ENCODE results near the gene GMDS. TPM values are rescaled to one million over a fixed set of nuclear protein-coding genes. Genes with fewer than 3 reads are reported as not detected.

GMDS gene
- polyA plus RNA-seq, 1 of the 3 experiments (the other 2 are of a cell fraction): 12.3 TPM

DNA sequence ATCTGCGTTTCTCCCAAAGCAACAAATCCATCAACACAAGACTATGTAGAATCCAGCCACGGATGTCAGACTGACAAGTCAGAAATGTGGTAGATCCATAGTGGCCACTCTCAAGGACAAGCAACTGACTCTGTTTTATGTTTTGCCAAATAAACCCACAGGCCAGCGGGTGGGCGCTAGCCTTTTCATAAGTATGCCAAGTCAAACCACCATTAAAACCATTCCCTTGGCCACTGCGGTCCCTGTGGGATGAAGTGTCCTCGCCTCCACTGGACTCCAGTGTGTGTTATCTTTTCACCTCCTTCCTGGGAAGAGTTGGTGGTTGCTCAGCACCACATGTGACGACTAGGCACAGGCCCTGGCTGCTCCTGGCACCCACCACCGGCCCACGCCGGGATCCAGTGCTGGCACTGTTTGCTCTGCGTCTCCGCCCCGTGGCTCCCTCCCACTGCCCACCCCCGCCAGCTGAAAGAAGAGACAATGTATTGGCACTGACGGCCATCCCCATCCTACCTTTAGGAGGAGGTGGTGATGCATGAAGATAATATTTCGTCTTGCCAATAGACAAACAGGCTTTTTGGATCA lies 532.3 kb downstream of the GMDS start:
- Histone ChIP-seq H3K4me3 (ENCODE audit: low read depth in 2 of 2, low read length in 1 of 2) (no peak overlapping the region), H3K27me3 (ENCODE audit: insufficient read depth) (no peaks in the 10 kb centered on the region), H3K4me2 (no peak overlapping the region), H3K9me2 (no peaks in the 10 kb centered on the region), H2AFZ (ENCODE audit: low read depth) (no peak overlapping the region), H3K4me1 (ENCODE audit: control insufficient read depth in 1 of 2, insufficient read depth in 2 of 2, low read depth in 1 of 2, low read length in 1 of 2) (no peaks in the 10 kb centered on the region; a peak in 1 of 4 replicates), H3K9me3 (no peaks in the 10 kb centered on the region), H3K27ac (ENCODE audit: low read depth in 2 of 2, low read length in 1 of 2) (no peak overlapping the region), H3F3A (replicated peaks; ENCODE audit: insufficient read depth) (no peaks in the 10 kb centered on the region), H3K79me2 (ENCODE audit: insufficient read depth) (no peaks in the 10 kb centered on the region), H4K20me1 (ENCODE audit: insufficient read depth) (no peaks in the 10 kb centered on the region), H3K9ac (no peak overlapping the region), H3K36me3 (replicated peaks in 1 of 2; ENCODE audit: control insufficient read depth in 1 of 2, insufficient read depth in 2 of 2, low read length in 1 of 2) (no peaks in the 10 kb centered on the region)
- TF ChIP-seq YY1 (IDR thresholded peaks at IDR 0.05; ENCODE audit: low read depth) (no peak), FOSL2 (IDR thresholded peaks at IDR 0.05; ENCODE audit: borderline replicate concordance, low read depth) (no peak), REST (IDR thresholded peaks at IDR 0.05; ENCODE audit: low read depth, low read length) (no peak), RCOR1 (IDR thresholded peaks at IDR 0.05; ENCODE audit: low read length) (no peak), GATA2 (CRISPR knock-in tag; IDR thresholded peaks at IDR 0.05) (no peak), NFIC (IDR thresholded peaks at IDR 0.05; ENCODE audit: borderline replicate concordance) (no peak), EZH2phosphoT487 (IDR thresholded peaks at IDR 0.05; ENCODE audit: borderline replicate concordance, low read depth) (no peak), ELF1 (IDR thresholded peaks at IDR 0.05) (no peak)
- TF ChIP-seq, protein P1, sequence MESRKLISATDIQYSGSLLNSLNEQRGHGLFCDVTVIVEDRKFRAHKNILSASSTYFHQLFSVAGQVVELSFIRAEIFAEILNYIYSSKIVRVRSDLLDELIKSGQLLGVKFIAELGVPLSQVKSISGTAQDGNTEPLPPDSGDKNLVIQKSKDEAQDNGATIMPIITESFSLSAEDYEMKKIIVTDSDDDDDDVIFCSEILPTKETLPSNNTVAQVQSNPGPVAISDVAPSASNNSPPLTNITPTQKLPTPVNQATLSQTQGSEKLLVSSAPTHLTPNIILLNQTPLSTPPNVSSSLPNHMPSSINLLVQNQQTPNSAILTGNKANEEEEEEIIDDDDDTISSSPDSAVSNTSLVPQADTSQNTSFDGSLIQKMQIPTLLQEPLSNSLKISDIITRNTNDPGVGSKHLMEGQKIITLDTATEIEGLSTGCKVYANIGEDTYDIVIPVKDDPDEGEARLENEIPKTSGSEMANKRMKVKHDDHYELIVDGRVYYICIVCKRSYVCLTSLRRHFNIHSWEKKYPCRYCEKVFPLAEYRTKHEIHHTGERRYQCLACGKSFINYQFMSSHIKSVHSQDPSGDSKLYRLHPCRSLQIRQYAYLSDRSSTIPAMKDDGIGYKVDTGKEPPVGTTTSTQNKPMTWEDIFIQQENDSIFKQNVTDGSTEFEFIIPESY (IDR thresholded peaks at IDR 0.05; ENCODE audit: borderline replicate concordance, low read depth): no peak
- ChIA-PET CTCF (no interaction called here), POLR2A (no interaction called here)
- WGBS (ENCODE audit: low lambda C conversion rate): 90% methylated on average over 13 of the region's 16 CpGs
- no peak for DNase-seq

DNA sequence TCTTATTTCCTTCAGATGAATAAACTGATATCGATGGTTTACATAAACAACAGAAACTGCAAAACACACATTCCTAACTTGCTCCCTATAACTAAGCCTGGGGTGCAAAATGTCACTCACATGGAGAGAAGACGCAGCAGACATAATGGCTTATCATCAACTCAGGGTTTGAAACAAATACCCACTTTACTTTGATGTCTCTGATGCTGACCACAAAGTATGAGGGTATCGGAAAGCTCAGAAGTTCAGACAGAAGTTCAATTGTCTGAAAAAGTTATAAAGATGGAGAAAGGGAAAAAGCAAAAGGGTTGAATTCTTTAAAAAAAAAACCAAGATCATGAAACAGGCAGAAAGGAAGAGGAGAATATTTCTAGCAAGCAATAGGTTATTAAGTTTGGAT lies 533.0 kb downstream of the GMDS start:
- 89% methylated on average over 3 of the region's 3 CpGs for WGBS (ENCODE audit: low lambda C conversion rate)
- Histone ChIP-seq H3F3A (replicated peaks; ENCODE audit: insufficient read depth) (no peaks in the 10 kb centered on the region), H2AFZ (ENCODE audit: low read depth) (no peak overlapping the region), H3K9ac (no peak overlapping the region), H3K27me3 (ENCODE audit: insufficient read depth) (no peaks in the 10 kb centered on the region), H3K27ac (ENCODE audit: low read depth in 2 of 2, low read length in 1 of 2) (no peak overlapping the region), H3K36me3 (replicated peaks in 1 of 2; ENCODE audit: control insufficient read depth in 1 of 2, insufficient read depth in 2 of 2, low read length in 1 of 2) (no peaks in the 10 kb centered on the region), H3K4me1 (ENCODE audit: control insufficient read depth in 1 of 2, insufficient read depth in 2 of 2, low read depth in 1 of 2, low read length in 1 of 2) (no peaks in the 10 kb centered on the region; a peak in 1 of 4 replicates), H3K9me3 (no peaks in the 10 kb centered on the region), H3K9me2 (no peaks in the 10 kb centered on the region), H3K4me3 (ENCODE audit: low read depth in 2 of 2, low read length in 1 of 2) (no peak overlapping the region), H3K79me2 (ENCODE audit: insufficient read depth) (no peaks in the 10 kb centered on the region), H3K4me2 (no peak overlapping the region), H4K20me1 (ENCODE audit: insufficient read depth) (no peaks in the 10 kb centered on the region)
- ChIA-PET POLR2A (no interaction called here), CTCF (interaction anchor here (1.8 kb wide), 1 partner anchor 12 kb away, joined by 4 read pairs; no protein-coding TSS in a partner anchor)
- DNase-seq: no peak
- TF ChIP-seq FOSL2 (IDR thresholded peaks at IDR 0.05; ENCODE audit: borderline replicate concordance, low read depth) (no peak), NFIC (IDR thresholded peaks at IDR 0.05; ENCODE audit: borderline replicate concordance) (no peak), TEAD4 (IDR thresholded peaks at IDR 0.05; ENCODE audit: borderline replicate concordance, insufficient read depth) (no peak), TAF1 (IDR thresholded peaks at IDR 0.05; ENCODE audit: borderline replicate concordance, low read depth, low read length) (no peak), SIN3A (IDR thresholded peaks at IDR 0.05; ENCODE audit: borderline replicate concordance, low read depth, low read length) (no peak), USF1 (IDR thresholded peaks at IDR 0.05; ENCODE audit: borderline replicate concordance, low read depth) (no peak), MAX (IDR thresholded peaks at IDR 0.05; ENCODE audit: low read depth) (no peak), YY1 (IDR thresholded peaks at IDR 0.05; ENCODE audit: low read depth) (no peak), MXI1 (IDR thresholded peaks at IDR 0.05; ENCODE audit: low read depth, low read length) (no peak), MEF2A (IDR thresholded peaks at IDR 0.05; ENCODE audit: borderline replicate concordance, low read depth) (no peak), CHD2 (IDR thresholded peaks at IDR 0.05; ENCODE audit: low read length, partially characterized antibody) (no peak), JUND (IDR thresholded peaks at IDR 0.05) (no peak), FOXM1 (IDR thresholded peaks at IDR 0.05; ENCODE audit: low read depth) (no peak)

Data from SK-N-SH (cell line).